GM18526 (cell line): ENCODE measurements around the gene MYRFL.

Experiments used
- POLR2A ChIP-seq: IDR thresholded peaks from 3 replicates; pipeline ENCODE4 v1.6.1; 2011; ENCODE audit not compliant: insufficient read length; ENCODE audit errors: extremely low read depth

MYRFL gene

GRCh38 chr12:69880571-69880970, 55.5 kb downstream of the MYRFL start:
- TF ChIP-seq POLR2A, result no peak

GRCh38 chr12:69881771-69882170, 56.7 kb downstream of the MYRFL start:
- TF ChIP-seq POLR2A, result no peak

- no peak for TF ChIP-seq POLR2A
Measured at GRCh38 chr12:69884386-69884785, 59.4 kb downstream of the MYRFL start.

- no peak for TF ChIP-seq POLR2A
Measured at GRCh38 chr12:69885658-69886057, 60.6 kb downstream of the MYRFL start.

GRCh38 chr12:69886109-69886508, 61.1 kb downstream of the MYRFL start:
- TF ChIP-seq POLR2A, result no peak

GRCh38 chr12:69886715-69887114, 61.7 kb downstream of the MYRFL start:
- TF ChIP-seq POLR2A, result no peak

GRCh38 chr12:69888901-69889300, 63.9 kb downstream of the MYRFL start:
- no peak for TF ChIP-seq POLR2A

- TF ChIP-seq POLR2A, result no peak
Measured at GRCh38 chr12:69894800-69895383, 69.9 kb downstream of the MYRFL start.

GRCh38 chr12:69896653-69897381, 71.8 kb downstream of the MYRFL start:
- no peak for TF ChIP-seq POLR2A

- TF ChIP-seq POLR2A, result no peak
Measured at GRCh38 chr12:69897744-69898143, 72.7 kb downstream of the MYRFL start.

GRCh38 chr12:69898236-69898635, 73.2 kb downstream of the MYRFL start:
- no peak for TF ChIP-seq POLR2A

- no peak for TF ChIP-seq POLR2A
Measured at GRCh38 chr12:69900720-69901131, 75.7 kb downstream of the MYRFL start.

GRCh38 chr12:69901221-69901905, 76.3 kb downstream of the MYRFL start:
- no peak for TF ChIP-seq POLR2A

GRCh38 chr12:69903548-69903947, 78.5 kb downstream of the MYRFL start:
- TF ChIP-seq POLR2A, result no peak

GRCh38 chr12:69904777-69905176, 79.8 kb downstream of the MYRFL start:
- TF ChIP-seq POLR2A, result no peak

- TF ChIP-seq POLR2A, result no peak
Measured at GRCh38 chr12:69905801-69906200, 80.8 kb downstream of the MYRFL start.
